ENCODE results near the gene CHRDL2.

CHRDL2 gene

GRCh38 chr11:74681686-74682651 is 49.3 kb downstream of the CHRDL2 start:
- peak overlapping the region; percentile 73 for H3K27ac ChIP-seq
- TF ChIP-seq, protein P1, sequence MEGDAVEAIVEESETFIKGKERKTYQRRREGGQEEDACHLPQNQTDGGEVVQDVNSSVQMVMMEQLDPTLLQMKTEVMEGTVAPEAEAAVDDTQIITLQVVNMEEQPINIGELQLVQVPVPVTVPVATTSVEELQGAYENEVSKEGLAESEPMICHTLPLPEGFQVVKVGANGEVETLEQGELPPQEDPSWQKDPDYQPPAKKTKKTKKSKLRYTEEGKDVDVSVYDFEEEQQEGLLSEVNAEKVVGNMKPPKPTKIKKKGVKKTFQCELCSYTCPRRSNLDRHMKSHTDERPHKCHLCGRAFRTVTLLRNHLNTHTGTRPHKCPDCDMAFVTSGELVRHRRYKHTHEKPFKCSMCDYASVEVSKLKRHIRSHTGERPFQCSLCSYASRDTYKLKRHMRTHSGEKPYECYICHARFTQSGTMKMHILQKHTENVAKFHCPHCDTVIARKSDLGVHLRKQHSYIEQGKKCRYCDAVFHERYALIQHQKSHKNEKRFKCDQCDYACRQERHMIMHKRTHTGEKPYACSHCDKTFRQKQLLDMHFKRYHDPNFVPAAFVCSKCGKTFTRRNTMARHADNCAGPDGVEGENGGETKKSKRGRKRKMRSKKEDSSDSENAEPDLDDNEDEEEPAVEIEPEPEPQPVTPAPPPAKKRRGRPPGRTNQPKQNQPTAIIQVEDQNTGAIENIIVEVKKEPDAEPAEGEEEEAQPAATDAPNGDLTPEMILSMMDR (conservative IDR thresholded peaks at IDR 0.05), result no peak

DNA sequence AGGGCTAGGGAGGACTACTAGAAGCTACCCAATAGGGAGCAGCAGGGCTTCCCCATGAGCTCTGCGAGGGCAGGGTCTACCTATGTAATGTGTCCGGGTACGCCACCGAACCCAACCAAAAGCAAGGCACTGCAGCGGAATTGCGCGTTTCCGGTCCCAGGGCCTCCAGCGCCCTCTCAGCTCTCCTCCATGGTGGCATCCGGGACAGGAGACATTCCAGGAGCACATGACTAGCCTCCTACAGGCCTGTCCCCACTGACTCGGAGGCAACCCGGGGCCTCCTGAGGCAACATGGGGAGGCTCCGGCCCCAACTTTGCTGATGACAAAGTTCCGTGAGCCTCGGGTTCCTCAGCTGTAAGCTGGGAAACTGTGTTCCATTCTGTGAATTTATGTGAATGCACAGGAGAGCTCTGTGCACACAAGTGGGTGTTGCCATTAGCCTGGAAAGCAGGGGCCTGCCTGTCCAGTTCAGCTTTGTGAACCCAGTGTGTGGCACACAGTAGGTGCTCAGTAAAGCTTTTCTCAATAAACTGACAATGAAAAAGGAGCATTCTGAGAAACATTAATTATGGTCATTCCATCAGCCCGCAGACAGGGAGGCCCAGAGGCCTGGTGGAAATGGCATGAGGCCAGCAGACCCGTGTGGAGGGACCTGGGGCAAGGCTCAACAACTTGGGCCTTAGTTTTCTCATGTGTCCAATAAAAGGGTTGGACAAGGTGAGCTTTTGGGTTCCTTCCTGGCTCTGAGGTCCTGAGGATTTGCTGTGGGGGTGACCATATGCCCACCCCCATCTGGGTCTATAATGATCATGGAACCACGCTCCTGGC is 50.3 kb downstream of the CHRDL2 start:
- TF ChIP-seq, protein P1 (conservative IDR thresholded peaks at IDR 0.05), result no peak
- H3K27ac ChIP-seq, result peak overlapping the region; percentile 73

- H3K27ac ChIP-seq, result no peak overlapping the region
These were observed 51.1 kb downstream of the CHRDL2 start for GRCh38 chr11:74680035-74680671.

GRCh38 chr11:74679513-74679865 is 51.7 kb downstream of the CHRDL2 start:
- no peak overlapping the region for H3K27ac ChIP-seq
- TF ChIP-seq, protein P1 (conservative IDR thresholded peaks at IDR 0.05), result no peak

More at GRCh38 chr11:74680035-74680671, 51.1 kb downstream of the CHRDL2 start:
- TF ChIP-seq, protein P1 (conservative IDR thresholded peaks at IDR 0.05), result no peak

- no peak overlapping the region for H3K27ac ChIP-seq
- TF ChIP-seq, protein P1 (conservative IDR thresholded peaks at IDR 0.05), result no peak
These were observed 52.4 kb downstream of the CHRDL2 start for GRCh38 chr11:74678591-74679512.

GRCh38 chr11:74678041-74678440 is 53.2 kb downstream of the CHRDL2 start:
- no peak overlapping the region for H3K27ac ChIP-seq
- TF ChIP-seq, protein P1 (conservative IDR thresholded peaks at IDR 0.05), result no peak
